Osteoblast (primary cell): ENCODE data around the gene STK32C. TPM values are rescaled to one million over a fixed set of nuclear protein-coding genes. Genes with fewer than 3 reads are reported as not detected.

Experiments used
- DNase-seq: peaks from one replicate; pipeline ENCODE4 v3.0.0; 2011; ENCODE audit warnings: low spot score, mixed read lengths; ENCODE audit not compliant: insufficient read length; ENCODE audit errors: missing footprints
- H2AFZ ChIP-seq: 2 replicates; pipeline ENCODE4 v1.6.0; 2011; ENCODE audit warnings: mild to moderate bottlenecking, low read length
- H3K27ac ChIP-seq: 2 replicates; pipeline ENCODE4 v1.5.1; 2011; ENCODE audit warnings: mild to moderate bottlenecking, low read depth, low read length, moderate library complexity
- H3K27me3 ChIP-seq: 2 replicates; pipeline ENCODE4 v1.6.0; 2012; ENCODE audit warnings: mild to moderate bottlenecking, control low read depth, inconsistent platforms, low read length, moderate library complexity; ENCODE audit not compliant: insufficient read depth
- H3K36me3 ChIP-seq: 2 replicates; pipeline ENCODE4 v1.5.1; 2011; ENCODE audit warnings: mild to moderate bottlenecking, low read length, control low read depth, moderate library complexity; ENCODE audit not compliant: insufficient read depth
- H3K4me1 ChIP-seq: 2 replicates; pipeline ENCODE4 v1.5.1; 2011; ENCODE audit warnings: mild to moderate bottlenecking, low read length, control low read depth, moderate library complexity; ENCODE audit not compliant: insufficient read depth
- H3K4me2 ChIP-seq: 2 replicates; pipeline ENCODE4 v1.6.0; 2011; ENCODE audit warnings: mild to moderate bottlenecking, low read length; ENCODE audit not compliant: insufficient read depth
- H3K4me3 ChIP-seq: fragments of 200-600 bp; sonication (generic); 3 replicates; pipeline ENCODE4 v1.5.1; 2012; ENCODE audit warnings: mild to moderate bottlenecking, low read length, inconsistent platforms; ENCODE audit not compliant: insufficient read depth
- H3K79me2 ChIP-seq: 2 replicates; pipeline ENCODE4 v1.6.0; 2012; ENCODE audit warnings: mild to moderate bottlenecking, low read length, control low read depth, inconsistent platforms; ENCODE audit not compliant: insufficient read depth
- H3K9me3 ChIP-seq: 2 replicates; pipeline ENCODE4 v1.5.1; 2011; ENCODE audit warnings: low read depth, low read length, control low read depth
- H4K20me1 ChIP-seq: 2 replicates; pipeline ENCODE4 v1.6.0; 2012; ENCODE audit warnings: mild to moderate bottlenecking, low read length, control low read depth; ENCODE audit not compliant: insufficient read depth
- CTCF ChIP-seq: IDR thresholded peaks from 2 replicates; pipeline ENCODE4 v1.5.1; 2011; ENCODE audit warnings: mild to moderate bottlenecking, low read depth, low read length, moderate library complexity; ENCODE audit errors: extremely low read depth
- total RNA-seq: library from RNA; depleted of rRNA; stranded (reverse); fragments of >200 nt; gene quantifications from 2 replicates; pipeline ENCODE4 v1.2.3, GENCODE V29; 2012

STK32C gene
- total RNA-seq, 1 donor, result 14.5 TPM

- no peak for TF ChIP-seq CTCF
- DNase-seq, result peak; percentile 85
- Histone ChIP-seq H4K20me1 (no peaks in the 10 kb centered on the region), H3K27ac (no peak overlapping the region), H3K4me3 (no peak overlapping the region), H3K36me3 (no peaks in the 10 kb centered on the region), H3K4me1 (no peaks in the 10 kb centered on the region), H3K27me3 (no peaks in the 10 kb centered on the region), H3K4me2 (no peak overlapping the region), H2AFZ (no peak overlapping the region), H3K9me3 (no peaks in the 10 kb centered on the region), H3K79me2 (no peaks in the 10 kb centered on the region)
Measured at GRCh38 chr10:132249226-132249724, 58.5 kb downstream of the STK32C start.

- peak overlapping the region; percentile 62 for H3K4me3 ChIP-seq
- no peaks in the 10 kb centered on the region for H3K9me3 ChIP-seq
- peak overlapping the region; percentile 47 for H2AFZ ChIP-seq
- no peaks in the 10 kb centered on the region for H3K27me3 ChIP-seq
- no peak overlapping the region for H3K27ac ChIP-seq
- H3K4me2 ChIP-seq, result peak overlapping the region; percentile 70
- no peak for TF ChIP-seq CTCF
- no peaks in the 10 kb centered on the region for H4K20me1 ChIP-seq
- peak; percentile 98 for DNase-seq
- H3K36me3 ChIP-seq, result no peaks in the 10 kb centered on the region
- H3K79me2 ChIP-seq, result no peaks in the 10 kb centered on the region
- H3K4me1 ChIP-seq, result no peaks in the 10 kb centered on the region
Measured at GRCh38 chr10:132248455-132249225, 59.1 kb downstream of the STK32C start.

- DNase-seq, result peak; percentile 79
Measured at GRCh38 chr10:132247943-132248342, 59.8 kb downstream of the STK32C start.

More at GRCh38 chr10:132247943-132248342, 59.8 kb downstream of the STK32C start:
- H3K79me2 ChIP-seq, result no peaks in the 10 kb centered on the region
- H3K36me3 ChIP-seq, result no peaks in the 10 kb centered on the region
- H3K9me3 ChIP-seq, result no peaks in the 10 kb centered on the region
- TF ChIP-seq CTCF, result no peak
- H3K27ac ChIP-seq, result no peak overlapping the region
- no peak overlapping the region for H3K4me2 ChIP-seq
- H3K27me3 ChIP-seq, result no peaks in the 10 kb centered on the region
- H3K4me3 ChIP-seq, result no peak overlapping the region
- no peaks in the 10 kb centered on the region for H3K4me1 ChIP-seq
- no peaks in the 10 kb centered on the region for H4K20me1 ChIP-seq
- no peak overlapping the region for H2AFZ ChIP-seq
